ENCODE data around the gene MT1B. TPM values are rescaled to one million over a fixed set of nuclear protein-coding genes. Genes with fewer than 3 reads are reported as not detected.
A peak's percentile ranks its signal among the peaks of the same experiment; 100 is the strongest.
"Not testable (repeated sequence)": the region's sequence is repeated elsewhere in the genome, so short reads cannot be mapped to it uniquely, and the experiment has no call there.

Gene MT1B
- total RNA-seq, 8 experiments from 2014 or later, result not detected

DNA sequence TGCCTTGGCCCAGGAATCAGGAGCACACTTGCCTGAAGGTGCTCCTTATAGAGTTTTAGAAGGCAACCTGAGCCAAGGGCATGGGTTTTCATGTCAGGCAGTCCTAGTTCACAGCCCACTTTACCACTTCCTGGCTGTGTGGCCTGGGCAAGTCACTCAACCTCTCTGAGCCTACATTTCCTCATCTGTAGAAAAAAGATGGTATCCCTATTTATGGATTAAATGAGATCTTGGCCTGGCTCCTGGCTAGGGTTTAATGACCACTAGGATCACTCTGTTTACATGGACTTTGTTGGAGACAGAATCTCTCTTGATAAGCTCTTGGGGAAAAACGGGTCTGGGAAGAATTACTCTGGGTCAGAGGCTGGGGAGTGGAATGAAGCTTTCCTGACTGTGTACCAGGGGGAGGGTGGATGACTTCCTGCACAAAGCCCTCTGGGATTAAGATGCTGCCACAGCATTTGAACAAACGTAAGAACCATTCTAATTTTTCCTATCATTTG is 41.0 kb upstream of the MT1B start:
- no peak for ATAC-seq (replicated peaks in 6 of 8)
- no peak overlapping the region for H3K4me3 ChIP-seq
- in situ Hi-C loops (cut with MboI; ENCODE audit: low pct_unique_long_range_greater_than_20kb in 2 of 9, low sequenced_read_pairs in 9 of 9, unreplicated experiment in 9 of 9), result no loop called here
- no peak overlapping the region for H3K27ac ChIP-seq
- peaks cover 11 to 16% of the 10 kb centered on the region in 2 donors for H3K4me1 ChIP-seq (replicated peaks in 1 of 2)
- WGBS, 10 experiments, result 0 to 100% (median 79%) methylated on average over 1 to 2 of the region's 2 CpGs; no CpG with 5 or more reads in 4 of the 10 experiments

- Histone ChIP-seq H3K4me1 (replicated peaks in 1 of 2) (peaks cover 11 to 16% of the 10 kb centered on the region in 2 donors), H3K27ac (no peak overlapping the region), H3K4me3 (no peak overlapping the region)
- 22 to 100% (median 60%) methylated on average over 1 to 2 of the region's 2 CpGs; no CpG with 5 or more reads in 3 of the 10 experiments for WGBS, 10 experiments
- no peak for ATAC-seq (replicated peaks in 6 of 8)
- in situ Hi-C loops (cut with MboI; ENCODE audit: low pct_unique_long_range_greater_than_20kb in 2 of 9, low sequenced_read_pairs in 9 of 9, unreplicated experiment in 9 of 9), result no loop called here
Measured at GRCh38 chr16:56611281-56611833, 40.3 kb upstream of the MT1B start.

GRCh38 chr16:56613706-56614105 is 38.0 kb upstream of the MT1B start:
- in situ Hi-C loops (cut with MboI; ENCODE audit: low pct_unique_long_range_greater_than_20kb in 2 of 9, low sequenced_read_pairs in 9 of 9, unreplicated experiment in 9 of 9), result no loop called here

DNA sequence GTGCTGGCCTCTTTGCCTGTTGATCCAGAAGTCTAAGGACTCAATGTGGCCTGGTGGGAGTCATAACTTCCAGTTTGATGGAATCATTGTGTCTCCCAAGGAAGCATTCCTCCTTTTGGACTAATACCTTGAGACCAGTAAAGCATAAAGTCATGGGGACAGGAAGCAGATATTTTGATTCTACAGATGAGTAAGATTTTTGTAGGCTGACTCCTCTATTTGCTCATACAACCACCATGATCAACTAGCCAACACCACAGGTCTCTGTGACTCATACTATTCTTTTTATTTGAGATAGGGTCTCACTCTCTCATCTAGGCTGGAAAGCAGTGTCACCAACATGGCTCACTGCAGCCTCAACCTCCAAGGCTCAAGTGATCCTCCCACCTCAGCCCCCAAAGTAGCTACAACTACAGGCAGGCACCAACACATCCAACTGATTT is 37.1 kb upstream of the MT1B start:
- peaks cover 2 to 6% of the 10 kb centered on the region in 2 donors for H3K4me1 ChIP-seq (replicated peaks in 1 of 2)
- H3K4me3 ChIP-seq, result no peak overlapping the region
- H3K27ac ChIP-seq, result no peak overlapping the region
- in situ Hi-C loops (cut with MboI; ENCODE audit: low pct_unique_long_range_greater_than_20kb in 2 of 9, low sequenced_read_pairs in 9 of 9, unreplicated experiment in 9 of 9), result no loop called here
- no peak for ATAC-seq (replicated peaks in 6 of 8)

More at GRCh38 chr16:56613706-56614105, 38.0 kb upstream of the MT1B start:
- no peak overlapping the region for H3K4me3 ChIP-seq
- H3K27ac ChIP-seq, result no peak overlapping the region
- H3K4me1 ChIP-seq (replicated peaks in 1 of 2), result peaks cover 10 to 14% of the 10 kb centered on the region in 2 donors
- no peak for ATAC-seq (replicated peaks in 6 of 8)

- no peak overlapping the region for H3K4me3 ChIP-seq
- in situ Hi-C loops (cut with MboI; ENCODE audit: low pct_unique_long_range_greater_than_20kb in 2 of 9, low sequenced_read_pairs in 9 of 9, unreplicated experiment in 9 of 9), result no loop called here
- H3K4me1 ChIP-seq (replicated peaks in 1 of 2), result no peaks in the 10 kb centered on the region
- WGBS, 10 experiments, result 33 to 100% (median 66%) methylated on average over 1 to 3 of the region's 3 CpGs
- no peak for ATAC-seq (replicated peaks in 6 of 8)
- no peak overlapping the region for H3K27ac ChIP-seq
Measured at GRCh38 chr16:56615353-56615752, 36.3 kb upstream of the MT1B start.

DNA sequence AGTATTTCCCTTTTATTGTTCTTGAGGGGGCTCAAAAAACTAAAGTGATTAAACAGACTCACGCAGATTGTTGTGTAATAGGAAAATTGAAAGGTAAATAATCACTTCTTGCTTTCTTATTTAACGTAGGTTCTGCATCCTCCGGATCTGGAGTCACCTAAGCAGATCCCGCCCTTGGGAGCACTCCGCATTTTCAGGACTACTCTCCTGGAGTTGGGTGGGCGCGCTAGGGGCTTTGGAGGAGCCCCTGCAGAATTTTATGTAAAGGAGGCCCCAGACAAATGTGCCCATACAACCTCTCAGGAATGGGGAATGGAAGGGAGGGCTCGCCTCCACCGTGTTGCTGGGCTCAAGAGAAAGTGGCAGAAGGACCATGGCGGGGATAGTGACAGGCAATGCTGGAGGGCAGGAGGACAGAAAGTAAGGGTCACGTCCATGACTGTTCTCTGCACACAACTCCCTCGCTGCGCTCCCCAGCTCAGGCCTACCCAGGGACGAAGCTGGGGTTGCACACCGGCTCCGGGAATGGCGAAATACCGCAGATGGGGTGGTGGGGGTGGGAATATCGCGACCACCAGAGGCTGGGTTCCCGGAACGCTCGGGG is 35.0 kb upstream of the MT1B start:
- Histone ChIP-seq H3K27ac (no peak overlapping the region), H3K4me3 (no peak overlapping the region), H3K4me1 (replicated peaks in 1 of 2) (no peaks in the 10 kb centered on the region)
- WGBS, 10 experiments, result 20 to 100% (median 49%) methylated on average over 1 to 9 of the region's 23 CpGs
- ATAC-seq (replicated peaks in 6 of 8), result peak in 1 of 8 experiments; percentile 20
- in situ Hi-C loops (cut with MboI; ENCODE audit: low pct_unique_long_range_greater_than_20kb in 2 of 9, low sequenced_read_pairs in 9 of 9, unreplicated experiment in 9 of 9), result no loop called here

- H3K27ac ChIP-seq, result no peak overlapping the region
- 0 to 57% (median 10%) methylated on average over 1 to 5 of the region's 41 CpGs; no CpG with 5 or more reads in 5 of the 10 experiments for WGBS, 10 experiments
- no peak overlapping the region for H3K4me3 ChIP-seq
- no peaks in the 10 kb centered on the region for H3K4me1 ChIP-seq (replicated peaks in 1 of 2)
- ATAC-seq (replicated peaks in 6 of 8), result peak; percentile 31 to 99 (median 80)
- in situ Hi-C loops (cut with MboI; ENCODE audit: low pct_unique_long_range_greater_than_20kb in 2 of 9, low sequenced_read_pairs in 9 of 9, unreplicated experiment in 9 of 9), result no loop called here
Measured at GRCh38 chr16:56617212-56618085, 34.2 kb upstream of the MT1B start.

GRCh38 chr16:56618138-56618537 is 33.5 kb upstream of the MT1B start:
- H3K27ac ChIP-seq, result no peak overlapping the region
- H3K4me3 ChIP-seq, result no peak overlapping the region
- no peaks in the 10 kb centered on the region for H3K4me1 ChIP-seq (replicated peaks in 1 of 2)
- 20 to 81% (median 40%) methylated on average over 1 to 5 of the region's 6 CpGs; no CpG with 5 or more reads in 3 of the 10 experiments for WGBS, 10 experiments
- ATAC-seq (replicated peaks in 6 of 8), result no peak
- in situ Hi-C loops (cut with MboI; ENCODE audit: low pct_unique_long_range_greater_than_20kb in 2 of 9, low sequenced_read_pairs in 9 of 9, unreplicated experiment in 9 of 9), result no loop called here

DNA sequence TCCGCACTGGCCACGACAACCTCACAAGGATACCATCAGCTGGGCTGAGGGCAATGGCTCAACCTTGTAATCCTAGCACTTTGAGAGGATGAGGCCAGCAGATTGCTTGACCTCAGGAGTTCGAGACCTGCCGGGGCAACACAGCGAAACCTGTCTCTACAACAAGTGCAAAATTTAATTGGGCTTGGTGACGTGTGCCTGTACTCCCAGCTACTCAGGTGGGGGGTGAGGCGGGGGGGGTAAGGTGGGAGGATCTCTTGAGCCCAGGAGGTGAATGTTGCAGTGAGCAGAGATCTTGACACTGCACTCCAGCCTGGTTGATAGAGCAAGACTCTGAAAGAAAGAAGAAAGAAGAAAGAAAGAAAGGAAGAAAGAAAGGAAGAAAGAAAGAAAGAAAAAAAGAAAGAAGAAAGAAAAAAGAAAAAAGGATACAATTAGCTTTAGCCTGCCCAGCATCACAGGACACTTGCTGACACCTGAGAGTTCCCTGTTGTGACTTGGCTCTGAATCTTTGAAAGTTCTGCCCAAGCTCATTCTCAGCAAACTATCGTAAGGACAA is 31.3 kb upstream of the MT1B start:
- no peak overlapping the region for H3K4me3 ChIP-seq
- in situ Hi-C loops (cut with MboI; ENCODE audit: low pct_unique_long_range_greater_than_20kb in 2 of 9, low sequenced_read_pairs in 9 of 9, unreplicated experiment in 9 of 9), result no loop called here
- no peak for ATAC-seq (replicated peaks in 6 of 8)
- no peaks in the 10 kb centered on the region for H3K4me1 ChIP-seq (replicated peaks in 1 of 2)
- WGBS, 10 experiments, result 29 to 100% (median 92%) methylated on average over 1 to 3 of the region's 8 CpGs; no CpG with 5 or more reads in 5 of the 10 experiments
- H3K27ac ChIP-seq, result no peak overlapping the region

- H3K4me1 ChIP-seq (replicated peaks in 1 of 2); H3K27ac ChIP-seq; H3K4me3 ChIP-seq; in situ Hi-C loops (cut with MboI; ENCODE audit: low pct_unique_long_range_greater_than_20kb in 2 of 9, low sequenced_read_pairs in 9 of 9, unreplicated experiment in 9 of 9); ATAC-seq (replicated peaks in 6 of 8): not testable (repeated sequence)
- 37 to 88% (median 66%) methylated on average over 1 to 4 of the region's 4 CpGs for WGBS, 10 experiments
Measured at GRCh38 chr16:56621665-56622445, 29.8 kb upstream of the MT1B start.

DNA sequence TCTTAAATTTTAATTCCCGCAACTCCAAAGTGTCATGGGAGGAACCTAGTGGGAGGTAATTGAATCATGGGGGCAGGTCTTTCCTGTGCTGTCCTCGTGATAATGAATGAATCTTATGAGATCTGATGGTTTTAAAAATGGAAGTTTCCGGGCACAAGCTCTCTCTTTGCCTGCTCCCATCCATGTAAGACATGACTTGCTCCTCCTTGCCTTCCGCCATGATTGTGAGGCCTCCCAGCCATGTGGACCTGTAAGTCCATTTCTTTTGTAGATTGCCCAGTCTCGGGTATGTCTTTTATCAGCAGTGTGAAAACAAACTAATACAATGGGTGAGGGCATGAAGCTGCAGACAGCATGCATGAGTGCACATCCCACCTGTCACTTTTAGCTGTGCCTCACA is 28.5 kb upstream of the MT1B start:
- H3K4me3 ChIP-seq; in situ Hi-C loops (cut with MboI; ENCODE audit: low pct_unique_long_range_greater_than_20kb in 2 of 9, low sequenced_read_pairs in 9 of 9, unreplicated experiment in 9 of 9): not testable (repeated sequence)
- 60 to 100% (median 83%) methylated on average over 1 to 5 of the region's 5 CpGs; no CpG with 5 or more reads in 1 of the 10 experiments for WGBS, 10 experiments

GRCh38 chr16:56623637-56624036 is 28.0 kb upstream of the MT1B start:
- in situ Hi-C loops (cut with MboI; ENCODE audit: low pct_unique_long_range_greater_than_20kb in 2 of 9, low sequenced_read_pairs in 9 of 9, unreplicated experiment in 9 of 9), result no loop called here
- H3K4me1 ChIP-seq (replicated peaks in 1 of 2), result peaks cover 0 to 2% of the 10 kb centered on the region in 2 donors
- 83 to 100% (median 100%) methylated on average over 1 to 2 of the region's 2 CpGs; no CpG with 5 or more reads in 2 of the 10 experiments for WGBS, 10 experiments
- no peak overlapping the region for H3K27ac ChIP-seq
- no peak overlapping the region for H3K4me3 ChIP-seq
- ATAC-seq (replicated peaks in 6 of 8), result no peak

More for the DNA sequence above, 28.5 kb upstream of the MT1B start:
- not testable (repeated sequence) for ATAC-seq (replicated peaks in 6 of 8); H3K4me1 ChIP-seq (replicated peaks in 1 of 2); H3K27ac ChIP-seq

Measured in motor neuron (in vitro differentiated cells).